C4-2B (cell line): ENCODE data around the gene COASY.

Source experiments
- ZFX ChIP-seq: fragments of 450-650 bp; IDR thresholded peaks from 2 replicates; pipeline ENCODE4 v1.6.1; 2017
- TF ChIP-seq, protein P1 (sequence below): fragments of 450-650 bp; conservative IDR thresholded peaks from 2 replicates; pipeline ENCODE4 v1.5.1; 2017; ENCODE audit warnings: mild to moderate bottlenecking

DNA sequence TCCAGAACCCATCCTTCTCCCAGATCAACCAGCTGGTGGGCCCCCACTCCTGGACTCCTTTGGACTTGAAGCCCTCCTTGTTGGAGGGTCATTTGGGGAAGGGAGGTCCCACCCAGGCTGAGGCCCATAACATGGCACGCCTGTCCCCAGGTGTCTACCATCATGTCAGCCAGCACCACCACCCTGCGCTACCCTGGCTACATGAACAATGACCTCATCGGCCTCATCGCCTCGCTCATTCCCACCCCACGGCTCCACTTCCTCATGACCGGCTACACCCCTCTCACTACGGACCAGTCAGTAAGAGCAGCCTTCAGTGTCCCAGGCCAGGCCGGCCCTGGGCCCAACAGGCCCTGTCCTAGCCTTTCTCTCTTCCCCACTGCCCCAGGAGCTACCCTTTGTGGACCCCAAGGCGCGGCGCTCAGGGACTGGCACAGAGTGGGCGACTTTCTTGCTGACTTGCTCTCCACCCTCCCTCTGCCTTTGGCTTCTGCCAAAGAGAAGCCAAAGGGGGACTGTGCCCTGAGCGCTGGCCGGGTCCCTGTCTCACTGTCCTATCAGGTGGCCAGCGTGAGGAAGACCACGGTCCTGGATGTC lies 51.8 kb downstream of the COASY start:
- TF ChIP-seq, protein P1, sequence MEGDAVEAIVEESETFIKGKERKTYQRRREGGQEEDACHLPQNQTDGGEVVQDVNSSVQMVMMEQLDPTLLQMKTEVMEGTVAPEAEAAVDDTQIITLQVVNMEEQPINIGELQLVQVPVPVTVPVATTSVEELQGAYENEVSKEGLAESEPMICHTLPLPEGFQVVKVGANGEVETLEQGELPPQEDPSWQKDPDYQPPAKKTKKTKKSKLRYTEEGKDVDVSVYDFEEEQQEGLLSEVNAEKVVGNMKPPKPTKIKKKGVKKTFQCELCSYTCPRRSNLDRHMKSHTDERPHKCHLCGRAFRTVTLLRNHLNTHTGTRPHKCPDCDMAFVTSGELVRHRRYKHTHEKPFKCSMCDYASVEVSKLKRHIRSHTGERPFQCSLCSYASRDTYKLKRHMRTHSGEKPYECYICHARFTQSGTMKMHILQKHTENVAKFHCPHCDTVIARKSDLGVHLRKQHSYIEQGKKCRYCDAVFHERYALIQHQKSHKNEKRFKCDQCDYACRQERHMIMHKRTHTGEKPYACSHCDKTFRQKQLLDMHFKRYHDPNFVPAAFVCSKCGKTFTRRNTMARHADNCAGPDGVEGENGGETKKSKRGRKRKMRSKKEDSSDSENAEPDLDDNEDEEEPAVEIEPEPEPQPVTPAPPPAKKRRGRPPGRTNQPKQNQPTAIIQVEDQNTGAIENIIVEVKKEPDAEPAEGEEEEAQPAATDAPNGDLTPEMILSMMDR: no peak
- no peak for TF ChIP-seq ZFX
